ENCODE measurements around the gene SFTPD.
A peak's percentile ranks its signal among the peaks of the same experiment; 100 is the strongest.
"Not testable (repeated sequence)": the region's sequence is repeated elsewhere in the genome, so short reads cannot be mapped to it uniquely, and the experiment has no call there.

SFTPD gene

GRCh38 chr10:79948976-79949722 lies at the start of gene SFTPD:
TSS of gene SFTPD (minus strand) at chr10:79949105. CDS start at chr10:79946659, 2,446 bp downstream.
- DNase-seq = no peak

- DNase-seq = no peak
Measured at GRCh38 chr10:79995979-79996634, 47.2 kb upstream of the SFTPD start.

- DNase-seq = no peak
Measured at GRCh38 chr10:79994556-79994955, 45.7 kb upstream of the SFTPD start.

GRCh38 chr10:79988199-79988598 lies 39.3 kb upstream of the SFTPD start:
- not testable (repeated sequence) for DNase-seq

- not testable (repeated sequence) for DNase-seq
Measured at GRCh38 chr10:79986661-79987060, 37.8 kb upstream of the SFTPD start.

- no peak for DNase-seq
Measured at GRCh38 chr10:79985481-79986072, 36.7 kb upstream of the SFTPD start.

GRCh38 chr10:79984851-79985250 lies 35.9 kb upstream of the SFTPD start:
- no peak for DNase-seq

- DNase-seq = no peak
Measured at GRCh38 chr10:79983286-79983909, 34.5 kb upstream of the SFTPD start.

- no peak for DNase-seq
Measured at GRCh38 chr10:79982861-79983260, 34.0 kb upstream of the SFTPD start.

- no peak for DNase-seq
Measured at GRCh38 chr10:79982362-79982800, 33.5 kb upstream of the SFTPD start.

GRCh38 chr10:79981450-79982361 lies 32.8 kb upstream of the SFTPD start:
- peak; percentile 26 for DNase-seq

GRCh38 chr10:79980711-79981110 lies 31.8 kb upstream of the SFTPD start:
- no peak for DNase-seq

- DNase-seq = no peak
Measured at GRCh38 chr10:79979976-79980687, 31.2 kb upstream of the SFTPD start.

GRCh38 chr10:79979310-79979975 lies 30.5 kb upstream of the SFTPD start:
- DNase-seq = no peak

- no peak for DNase-seq
Measured at GRCh38 chr10:79976999-79977398, 28.1 kb upstream of the SFTPD start.

GRCh38 chr10:79970062-79970461 lies 21.2 kb upstream of the SFTPD start:
- DNase-seq = no peak

GRCh38 chr10:79947787-79948424 lies 999 bp downstream of the SFTPD start:
- DNase-seq = no peak

GRCh38 chr10:79947083-79947415 lies 1.9 kb downstream of the SFTPD start:
- no peak for DNase-seq

- no peak for DNase-seq
Measured at GRCh38 chr10:79946271-79947082, 2.4 kb downstream of the SFTPD start.

Data from T1000 (cell line).